22Rv1 (cell line): ENCODE data around the gene ASMTL.

Experiments
- ZFX ChIP-seq: fragments of 450-650 bp; IDR thresholded peaks from 2 replicates; pipeline ENCODE4 v1.6.1; 2017; ENCODE audit warnings: antibody characterized with exemption, borderline replicate concordance
- TF ChIP-seq, protein P1 (sequence below): fragments of 450-650 bp; IDR thresholded peaks from 2 replicates; pipeline ENCODE4 v1.5.1; 2017; ENCODE audit warnings: mild to moderate bottlenecking

DNA sequence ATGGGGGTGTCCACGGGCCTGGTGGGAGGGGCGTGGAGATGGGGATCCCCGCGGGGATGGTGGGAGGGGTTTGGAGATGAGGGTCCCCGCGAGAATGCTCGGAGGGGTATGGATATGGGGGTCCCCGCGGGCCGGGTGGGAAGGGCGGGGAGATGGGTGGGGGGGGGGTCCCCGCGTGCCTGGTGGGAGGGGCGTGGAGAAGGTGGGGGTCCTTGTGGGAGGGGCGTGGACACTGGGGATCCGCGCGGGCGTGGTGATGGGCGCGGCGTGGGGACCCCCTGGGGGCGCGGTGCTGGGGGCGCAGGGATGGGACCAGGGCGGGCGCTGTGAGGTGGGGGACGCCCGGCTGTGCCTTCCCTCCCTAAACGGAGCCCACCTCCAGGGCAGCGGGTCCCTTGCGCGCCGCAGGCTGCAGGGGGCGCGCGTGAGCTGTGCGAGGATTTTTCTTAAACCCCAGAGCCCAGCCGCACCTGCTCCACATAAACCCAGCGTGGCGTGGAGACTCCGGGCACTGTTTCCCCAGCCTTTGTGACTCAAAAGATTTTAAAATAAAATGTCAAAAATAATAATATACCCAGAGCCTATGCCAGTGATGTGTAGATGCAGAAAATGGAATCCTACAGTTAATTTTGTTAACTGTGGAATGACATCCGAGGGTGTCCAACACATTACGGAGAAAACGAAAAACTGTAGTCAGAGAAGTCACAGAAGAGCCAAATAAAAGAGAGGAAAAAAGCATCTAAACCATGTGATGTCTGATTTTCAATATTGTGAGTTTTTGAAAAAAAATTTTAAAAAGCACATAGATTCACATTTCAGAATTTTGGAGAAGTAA, 1.5 kb upstream of the ASMTL start:
- TF ChIP-seq, protein P1, sequence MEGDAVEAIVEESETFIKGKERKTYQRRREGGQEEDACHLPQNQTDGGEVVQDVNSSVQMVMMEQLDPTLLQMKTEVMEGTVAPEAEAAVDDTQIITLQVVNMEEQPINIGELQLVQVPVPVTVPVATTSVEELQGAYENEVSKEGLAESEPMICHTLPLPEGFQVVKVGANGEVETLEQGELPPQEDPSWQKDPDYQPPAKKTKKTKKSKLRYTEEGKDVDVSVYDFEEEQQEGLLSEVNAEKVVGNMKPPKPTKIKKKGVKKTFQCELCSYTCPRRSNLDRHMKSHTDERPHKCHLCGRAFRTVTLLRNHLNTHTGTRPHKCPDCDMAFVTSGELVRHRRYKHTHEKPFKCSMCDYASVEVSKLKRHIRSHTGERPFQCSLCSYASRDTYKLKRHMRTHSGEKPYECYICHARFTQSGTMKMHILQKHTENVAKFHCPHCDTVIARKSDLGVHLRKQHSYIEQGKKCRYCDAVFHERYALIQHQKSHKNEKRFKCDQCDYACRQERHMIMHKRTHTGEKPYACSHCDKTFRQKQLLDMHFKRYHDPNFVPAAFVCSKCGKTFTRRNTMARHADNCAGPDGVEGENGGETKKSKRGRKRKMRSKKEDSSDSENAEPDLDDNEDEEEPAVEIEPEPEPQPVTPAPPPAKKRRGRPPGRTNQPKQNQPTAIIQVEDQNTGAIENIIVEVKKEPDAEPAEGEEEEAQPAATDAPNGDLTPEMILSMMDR: peak; percentile 95
- no peak for TF ChIP-seq ZFX
